Measurements from ENCODE around the gene FKBP2. TPM values are rescaled to one million over a fixed set of nuclear protein-coding genes. Genes with fewer than 3 reads are reported as not detected.

The FKBP2 gene
- total RNA-seq, 1 donor, result 8.1 TPM

Other genes with a start within 250 kb of the FKBP2 start
- not detected for gene FLRT1, start 205.2 kb upstream of the FKBP2 start, total RNA-seq
- 4.0 TPM for gene MACROD1, start 75.0 kb upstream of the FKBP2 start, total RNA-seq
- gene STIP1, start 54.9 kb upstream of the FKBP2 start, total RNA-seq, result 36.8 TPM
- gene FERMT3, start 34.4 kb upstream of the FKBP2 start, total RNA-seq, result 105 TPM
- 5.2 TPM for gene TRPT1, start 14.9 kb upstream of the FKBP2 start, total RNA-seq
- 19.4 TPM for gene NUDT22, start 14.8 kb upstream of the FKBP2 start, total RNA-seq
- gene DNAJC4, start 10.5 kb upstream of the FKBP2 start, total RNA-seq, result 13.1 TPM
- 9.1 TPM for gene VEGFB, start 6.5 kb upstream of the FKBP2 start, total RNA-seq
- 26.4 TPM for gene PPP1R14B, start 5.8 kb downstream of the FKBP2 start, total RNA-seq
- 3.7 TPM for gene PLCB3, start 10.4 kb downstream of the FKBP2 start, total RNA-seq
- gene BAD, start 43.6 kb downstream of the FKBP2 start, total RNA-seq, result 26.7 TPM
- gene GPR137, start 44.8 kb downstream of the FKBP2 start, total RNA-seq, result 13.9 TPM
- gene KCNK4, start 50.2 kb downstream of the FKBP2 start, total RNA-seq, result not detected
- gene CATSPERZ, start 59.3 kb downstream of the FKBP2 start, total RNA-seq, result not detected
- gene ESRRA, start 64.4 kb downstream of the FKBP2 start, total RNA-seq, result 8.5 TPM
- gene TRMT112, start 76.5 kb downstream of the FKBP2 start, total RNA-seq, result 62.1 TPM
- gene PRDX5, start 77.0 kb downstream of the FKBP2 start, total RNA-seq, result 42.5 TPM
- gene CCDC88B, start 99.1 kb downstream of the FKBP2 start, total RNA-seq, result 42.7 TPM
- 23.5 TPM for gene RPS6KA4, start 118.1 kb downstream of the FKBP2 start, total RNA-seq

Data from mononuclear cell (primary cell).